HG02852 (cell line): ENCODE results near the gene KIAA2012.
"Not testable (repeated sequence)": the region's sequence is repeated elsewhere in the genome, so short reads cannot be mapped to it uniquely, and the experiment has no call there.

Source experiments
- ATAC-seq: cut with Tn5 transposase; IDR thresholded peaks from one replicate; pipeline ENCODE4 v1.9.1; 2021; ENCODE audit warnings: mild to moderate bottlenecking, moderate library complexity; ENCODE audit not compliant: unreplicated experiment

KIAA2012 gene

GRCh38 chr2:202114291-202114690 is 41.2 kb downstream of the KIAA2012 start:
- no peak for ATAC-seq

GRCh38 chr2:202114795-202115194 is 41.7 kb downstream of the KIAA2012 start:
- no peak for ATAC-seq

GRCh38 chr2:202115479-202115971 is 42.5 kb downstream of the KIAA2012 start:
- ATAC-seq, result no peak

GRCh38 chr2:202116691-202117090 is 43.6 kb downstream of the KIAA2012 start:
- ATAC-seq, result no peak

GRCh38 chr2:202118168-202118567 is 45.1 kb downstream of the KIAA2012 start:
- no peak for ATAC-seq

GRCh38 chr2:202120828-202121227 is 47.8 kb downstream of the KIAA2012 start:
- ATAC-seq, result no peak

GRCh38 chr2:202121532-202122162 is 48.6 kb downstream of the KIAA2012 start:
- ATAC-seq, result no peak

- ATAC-seq, result no peak
These were observed 49.1 kb downstream of the KIAA2012 start for GRCh38 chr2:202122163-202122540.

- ATAC-seq, result no peak
These were observed 50.1 kb downstream of the KIAA2012 start for GRCh38 chr2:202122980-202123720.

GRCh38 chr2:202124286-202124685 is 51.2 kb downstream of the KIAA2012 start:
- ATAC-seq, result no peak

GRCh38 chr2:202127687-202128331 is 54.8 kb downstream of the KIAA2012 start:
- no peak for ATAC-seq

- ATAC-seq, result no peak
These were observed 56.8 kb downstream of the KIAA2012 start for GRCh38 chr2:202129841-202130240.

GRCh38 chr2:202133200-202133908 is 60.3 kb downstream of the KIAA2012 start:
- ATAC-seq, result no peak

GRCh38 chr2:202133909-202134265 is 60.8 kb downstream of the KIAA2012 start:
- no peak for ATAC-seq

- no peak for ATAC-seq
These were observed 62.2 kb downstream of the KIAA2012 start for GRCh38 chr2:202135091-202135874.

GRCh38 chr2:202136039-202136438 is 63.0 kb downstream of the KIAA2012 start:
- not testable (repeated sequence) for ATAC-seq

- no peak for ATAC-seq
These were observed 63.5 kb downstream of the KIAA2012 start for GRCh38 chr2:202136526-202136925.

GRCh38 chr2:202140522-202141252 is 67.6 kb downstream of the KIAA2012 start:
- ATAC-seq, result no peak

- ATAC-seq, result no peak
These were observed 68.4 kb downstream of the KIAA2012 start for GRCh38 chr2:202141329-202141947.
